ENCODE measurements around the gene BRD9.
A peak's percentile ranks its signal among the peaks of the same experiment; 100 is the strongest.
"Not testable (repeated sequence)": the region's sequence is repeated elsewhere in the genome, so short reads cannot be mapped to it uniquely, and the experiment has no call there.

Gene BRD9

DNA sequence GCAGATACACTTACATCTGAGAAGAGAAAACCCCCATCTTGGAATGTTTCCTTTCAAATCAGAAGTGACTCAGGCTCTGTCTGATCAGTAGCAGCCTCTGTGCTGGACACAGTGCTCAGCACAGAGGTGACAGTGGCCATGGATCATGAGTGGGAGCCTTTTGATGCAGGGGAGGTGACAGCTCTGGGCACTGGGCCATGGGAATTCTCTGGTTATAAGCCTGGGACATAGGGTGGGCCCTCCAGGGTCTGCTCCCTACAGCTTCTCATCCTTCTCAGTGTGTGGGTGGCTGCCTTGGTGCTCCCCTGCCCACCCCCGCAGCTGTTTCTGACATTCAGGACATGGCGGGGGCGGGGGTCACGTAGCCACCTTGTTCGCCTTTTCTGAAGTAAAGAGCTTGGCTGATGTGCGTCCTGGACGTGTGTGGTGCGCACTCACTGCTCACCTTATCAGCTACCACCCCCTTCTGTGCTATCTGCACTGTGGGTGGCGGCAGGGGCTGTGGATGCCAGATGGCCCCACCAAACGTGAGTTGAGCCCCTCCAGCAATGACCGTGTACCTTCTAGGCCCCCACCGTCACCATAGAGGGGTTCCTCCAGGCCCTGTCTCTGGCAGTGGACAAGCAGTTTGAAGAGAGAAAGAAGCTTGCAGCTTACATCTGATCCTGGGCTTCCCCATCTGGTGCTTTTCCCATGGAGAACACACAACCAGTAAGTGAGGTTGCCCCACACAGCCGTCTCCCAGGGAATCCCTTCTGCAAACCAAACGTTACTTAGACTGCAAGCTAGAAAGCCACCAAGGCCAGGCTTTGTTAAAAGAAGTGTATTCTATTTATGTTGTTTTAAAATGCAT is 24.1 kb upstream of the BRD9 start:
- no peak overlapping the region for H2BK12ac ChIP-seq (ENCODE audit: low read length)
- H3K4ac ChIP-seq (ENCODE audit: low read length) = no peak overlapping the region
- H3K18ac ChIP-seq (ENCODE audit: low read length) = no peak overlapping the region
- no peak overlapping the region for H2BK5ac ChIP-seq (ENCODE audit: low read length)
- no peak overlapping the region for H2BK120ac ChIP-seq (ENCODE audit: low read depth, low read length)
- peaks cover 0 to 4% of the 10 kb centered on the region in 2 donors for H3K9me3 ChIP-seq (replicated peaks in 1 of 2; ENCODE audit: control insufficient read depth in 2 of 2, insufficient read depth in 1 of 2, low read depth in 1 of 2, low read length in 2 of 2)
- WGBS, 2 donors (ENCODE audit: extremely low coverage in 2 of 2, insufficient read length in 2 of 2, insufficient replicate concordance in 1 of 2) = no CpG with 5 or more reads among the region's 14 CpGs
- no peak overlapping the region for H4K91ac ChIP-seq (ENCODE audit: low read depth, low read length, poor library complexity)
- peak overlapping the region; percentile 31 for H3K9ac ChIP-seq (ENCODE audit: low read depth, low read length, poor library complexity)
- H3K27ac ChIP-seq (replicated peaks; ENCODE audit: low read length) = no peak overlapping the region
- H3K4me1 ChIP-seq (ENCODE audit: control insufficient read depth in 2 of 2, insufficient read depth in 1 of 2, low read depth in 1 of 2, low read length in 2 of 2) = peaks cover 6 to 12% of the 10 kb centered on the region in 2 donors
- peaks cover 2% of the 10 kb centered on the region for H3K79me1 ChIP-seq (ENCODE audit: low read depth, low read length)
- no peak for DNase-seq (ENCODE audit: low spot score)
- no peak overlapping the region for H3K14ac ChIP-seq (ENCODE audit: low read length)
- H3K4me2 ChIP-seq (ENCODE audit: insufficient read depth, low read length, poor library complexity, severe bottlenecking) = no peak overlapping the region
- no peak overlapping the region for H3K23ac ChIP-seq (ENCODE audit: low read depth, low read length, poor library complexity)
- no peak overlapping the region for H2AFZ ChIP-seq (ENCODE audit: low read length)
- H3K27me3 ChIP-seq (ENCODE audit: control insufficient read depth in 3 of 3, insufficient read depth in 3 of 3, low read depth in 1 of 3, low read length in 3 of 3) = no peaks in the 10 kb centered on the region
- H2AK5ac ChIP-seq (ENCODE audit: low read depth, low read length) = no peak overlapping the region
- H4K8ac ChIP-seq (ENCODE audit: low read depth, low read length) = no peak overlapping the region
- H2BK15ac ChIP-seq (ENCODE audit: low read length) = no peak overlapping the region
- H3K36me3 ChIP-seq (replicated peaks in 1 of 2; ENCODE audit: control insufficient read depth in 2 of 2, insufficient read depth in 2 of 2, low read length in 2 of 2) = peaks cover 35 to 78% of the 10 kb centered on the region in 2 donors
- no peak overlapping the region for H3K4me3 ChIP-seq (ENCODE audit: low read length in 2 of 2)

DNA sequence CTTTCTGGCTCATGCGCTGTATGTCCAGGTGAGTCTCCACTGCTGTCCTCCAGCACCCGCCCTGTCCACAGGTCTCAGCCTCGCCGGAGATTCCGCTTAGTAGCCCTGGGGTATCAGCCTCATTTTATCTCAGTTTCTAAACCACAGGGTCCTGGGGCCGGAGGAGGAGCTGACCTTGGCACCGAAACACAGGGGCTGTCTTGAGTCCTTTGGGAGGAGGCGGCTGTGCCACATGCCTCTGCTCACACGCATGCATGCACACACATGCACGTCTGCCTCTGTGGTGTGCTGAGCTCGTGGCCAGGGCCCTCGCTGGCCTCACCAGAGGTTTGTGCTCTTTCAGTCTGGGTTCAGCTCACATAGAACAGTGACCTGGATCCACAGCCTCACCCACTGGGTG is 23.3 kb upstream of the BRD9 start:
- no CpG with 5 or more reads among the region's 12 CpGs for WGBS, 2 donors (ENCODE audit: extremely low coverage in 2 of 2, insufficient read length in 2 of 2, insufficient replicate concordance in 1 of 2)
- H3K4me1 ChIP-seq (ENCODE audit: control insufficient read depth in 2 of 2, insufficient read depth in 1 of 2, low read depth in 1 of 2, low read length in 2 of 2) = peaks cover 6 to 12% of the 10 kb centered on the region in 2 donors
- H4K8ac ChIP-seq (ENCODE audit: low read depth, low read length) = no peak overlapping the region
- no peak overlapping the region for H3K14ac ChIP-seq (ENCODE audit: low read length)
- H2AFZ ChIP-seq (ENCODE audit: low read length) = no peak overlapping the region
- H3K27ac ChIP-seq (replicated peaks; ENCODE audit: low read length) = no peak overlapping the region
- H2BK12ac ChIP-seq (ENCODE audit: low read length) = no peak overlapping the region
- DNase-seq (ENCODE audit: low spot score) = no peak
- peaks cover 2% of the 10 kb centered on the region for H3K79me1 ChIP-seq (ENCODE audit: low read depth, low read length)
- H3K9ac ChIP-seq (ENCODE audit: low read depth, low read length, poor library complexity) = no peak overlapping the region
- no peaks in the 10 kb centered on the region for H3K27me3 ChIP-seq (ENCODE audit: control insufficient read depth in 3 of 3, insufficient read depth in 3 of 3, low read depth in 1 of 3, low read length in 3 of 3)
- H3K36me3 ChIP-seq (replicated peaks in 1 of 2; ENCODE audit: control insufficient read depth in 2 of 2, insufficient read depth in 2 of 2, low read length in 2 of 2) = peaks cover 35 to 81% of the 10 kb centered on the region in 2 donors
- H4K91ac ChIP-seq (ENCODE audit: low read depth, low read length, poor library complexity) = no peak overlapping the region
- H3K4ac ChIP-seq (ENCODE audit: low read length) = no peak overlapping the region
- no peak overlapping the region for H3K4me3 ChIP-seq (ENCODE audit: low read length in 2 of 2)
- no peak overlapping the region for H3K23ac ChIP-seq (ENCODE audit: low read depth, low read length, poor library complexity)
- no peak overlapping the region for H3K4me2 ChIP-seq (ENCODE audit: insufficient read depth, low read length, poor library complexity, severe bottlenecking)
- no peak overlapping the region for H2BK120ac ChIP-seq (ENCODE audit: low read depth, low read length)
- no peak overlapping the region for H2BK5ac ChIP-seq (ENCODE audit: low read length)
- H2BK15ac ChIP-seq (ENCODE audit: low read length) = no peak overlapping the region
- no peak overlapping the region for H3K18ac ChIP-seq (ENCODE audit: low read length)
- H3K9me3 ChIP-seq (replicated peaks in 1 of 2; ENCODE audit: control insufficient read depth in 2 of 2, insufficient read depth in 1 of 2, low read depth in 1 of 2, low read length in 2 of 2) = peaks cover 0 to 4% of the 10 kb centered on the region in 2 donors
- H2AK5ac ChIP-seq (ENCODE audit: low read depth, low read length) = no peak overlapping the region

DNA sequence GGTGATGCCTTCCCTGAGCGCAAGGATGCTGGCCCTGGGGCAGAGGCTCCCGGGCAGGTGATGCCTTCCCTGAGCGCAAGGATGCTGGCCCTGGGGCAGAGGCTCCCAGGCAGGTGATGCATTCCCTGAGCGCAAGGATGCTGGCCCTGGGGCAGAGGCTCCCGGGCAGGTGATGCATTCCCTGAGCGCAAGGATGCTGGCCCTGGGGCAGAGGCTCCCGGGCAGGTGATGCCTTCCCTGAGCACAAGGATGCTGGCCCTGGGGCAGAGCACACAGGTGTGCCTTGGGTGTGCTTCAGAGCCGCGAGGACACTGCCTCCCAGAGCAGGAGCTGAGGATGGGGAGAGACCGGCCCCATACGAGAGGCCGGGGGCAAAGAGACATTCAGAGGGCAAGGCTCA is 22.7 kb upstream of the BRD9 start:
- Histone ChIP-seq H3K36me3 (replicated peaks in 1 of 2; ENCODE audit: control insufficient read depth in 2 of 2, insufficient read depth in 2 of 2, low read length in 2 of 2) (peaks cover 38 to 87% of the 10 kb centered on the region in 2 donors), H3K4me1 (ENCODE audit: control insufficient read depth in 2 of 2, insufficient read depth in 1 of 2, low read depth in 1 of 2, low read length in 2 of 2) (peaks cover 6 to 12% of the 10 kb centered on the region in 2 donors)
- H4K8ac ChIP-seq (ENCODE audit: low read depth, low read length); H2BK15ac ChIP-seq (ENCODE audit: low read length); H3K23ac ChIP-seq (ENCODE audit: low read depth, low read length, poor library complexity); H3K9me3 ChIP-seq (replicated peaks in 1 of 2; ENCODE audit: control insufficient read depth in 2 of 2, insufficient read depth in 1 of 2, low read depth in 1 of 2, low read length in 2 of 2); H2BK120ac ChIP-seq (ENCODE audit: low read depth, low read length); H3K18ac ChIP-seq (ENCODE audit: low read length); H2BK5ac ChIP-seq (ENCODE audit: low read length); H4K91ac ChIP-seq (ENCODE audit: low read depth, low read length, poor library complexity); H3K27ac ChIP-seq (replicated peaks; ENCODE audit: low read length); DNase-seq (ENCODE audit: low spot score); H2AFZ ChIP-seq (ENCODE audit: low read length); H3K4me2 ChIP-seq (ENCODE audit: insufficient read depth, low read length, poor library complexity, severe bottlenecking); H2BK12ac ChIP-seq (ENCODE audit: low read length); H3K4ac ChIP-seq (ENCODE audit: low read length); H3K4me3 ChIP-seq (ENCODE audit: low read length in 2 of 2); H3K14ac ChIP-seq (ENCODE audit: low read length); H2AK5ac ChIP-seq (ENCODE audit: low read depth, low read length); H3K9ac ChIP-seq (ENCODE audit: low read depth, low read length, poor library complexity); H3K79me1 ChIP-seq (ENCODE audit: low read depth, low read length); H3K27me3 ChIP-seq (ENCODE audit: control insufficient read depth in 3 of 3, insufficient read depth in 3 of 3, low read depth in 1 of 3, low read length in 3 of 3): not testable (repeated sequence)
- no CpG with 5 or more reads among the region's 12 CpGs for WGBS, 2 donors (ENCODE audit: extremely low coverage in 2 of 2, insufficient read length in 2 of 2, insufficient replicate concordance in 1 of 2)

DNA sequence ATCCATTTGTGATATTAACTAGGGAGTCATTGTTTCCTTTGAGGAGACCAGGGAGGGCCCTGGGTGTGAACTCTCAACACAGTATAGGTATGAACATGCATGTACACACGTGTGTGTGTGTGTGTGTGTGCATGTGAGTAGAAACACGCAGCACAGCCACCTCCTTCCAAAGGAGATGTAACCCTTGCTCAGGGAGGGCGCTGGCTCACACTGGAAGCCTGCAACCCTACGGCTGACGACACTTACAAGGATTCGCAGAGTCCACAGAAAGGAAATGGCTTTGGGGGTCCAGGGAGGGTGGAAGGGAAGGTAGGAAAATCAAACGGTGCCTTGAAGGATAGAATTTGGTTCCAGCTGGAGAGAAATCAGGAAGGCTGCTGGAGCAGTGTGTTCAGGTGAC is 22.0 kb upstream of the BRD9 start:
- Histone ChIP-seq H2AFZ (ENCODE audit: low read length) (no peak overlapping the region), H3K36me3 (replicated peaks in 1 of 2; ENCODE audit: control insufficient read depth in 2 of 2, insufficient read depth in 2 of 2, low read length in 2 of 2) (peaks cover 38 to 94% of the 10 kb centered on the region in 2 donors), H2BK15ac (ENCODE audit: low read length) (no peak overlapping the region), H4K8ac (ENCODE audit: low read depth, low read length) (no peak overlapping the region), H3K4me2 (ENCODE audit: insufficient read depth, low read length, poor library complexity, severe bottlenecking) (no peak overlapping the region), H2BK5ac (ENCODE audit: low read length) (no peak overlapping the region), H3K18ac (ENCODE audit: low read length) (no peak overlapping the region), H3K27me3 (ENCODE audit: control insufficient read depth in 3 of 3, insufficient read depth in 3 of 3, low read depth in 1 of 3, low read length in 3 of 3) (no peaks in the 10 kb centered on the region), H3K14ac (ENCODE audit: low read length) (no peak overlapping the region), H3K79me1 (ENCODE audit: low read depth, low read length) (peaks cover 4% of the 10 kb centered on the region), H3K23ac (ENCODE audit: low read depth, low read length, poor library complexity) (no peak overlapping the region), H3K4ac (ENCODE audit: low read length) (no peak overlapping the region), H3K27ac (replicated peaks; ENCODE audit: low read length) (no peak overlapping the region), H3K4me3 (ENCODE audit: low read length in 2 of 2) (no peak overlapping the region), H4K91ac (ENCODE audit: low read depth, low read length, poor library complexity) (no peak overlapping the region), H2AK5ac (ENCODE audit: low read depth, low read length) (no peak overlapping the region), H3K9me3 (replicated peaks in 1 of 2; ENCODE audit: control insufficient read depth in 2 of 2, insufficient read depth in 1 of 2, low read depth in 1 of 2, low read length in 2 of 2) (peaks cover 0 to 4% of the 10 kb centered on the region in 2 donors), H3K4me1 (ENCODE audit: control insufficient read depth in 2 of 2, insufficient read depth in 1 of 2, low read depth in 1 of 2, low read length in 2 of 2) (peaks cover 6 to 12% of the 10 kb centered on the region in 2 donors), H3K9ac (ENCODE audit: low read depth, low read length, poor library complexity) (no peak overlapping the region), H2BK120ac (ENCODE audit: low read depth, low read length) (no peak overlapping the region), H2BK12ac (ENCODE audit: low read length) (no peak overlapping the region)
- WGBS, 2 donors (ENCODE audit: extremely low coverage in 2 of 2, insufficient read length in 2 of 2, insufficient replicate concordance in 1 of 2) = no CpG with 5 or more reads among the region's 7 CpGs
- DNase-seq (ENCODE audit: low spot score) = no peak
